T-helper 17 cell (primary cell): ENCODE data around the gene NCOA7. TPM values are rescaled to one million over a fixed set of nuclear protein-coding genes. Genes with fewer than 3 reads are reported as not detected.
A peak's percentile ranks its signal among the peaks of the same experiment; 100 is the strongest.
"Not testable (repeated sequence)": the region's sequence is repeated elsewhere in the genome, so short reads cannot be mapped to it uniquely, and the experiment has no call there.

ENCODE experiments used
- ATAC-seq: fragments of 150-1000 bp; cut with Tn5 transposase; 2 replicates; pipeline ENCODE4 v1.10.0; 2021; ENCODE audit warnings: mild to moderate bottlenecking, moderate library complexity
- DNase-seq, 3 donors: peaks; one replicate each; pipeline versions ENCODE4 v3.0.0 to v3.0.0-alpha.2; 2020 to 2021
- H3K9me3 ChIP-seq: one replicate; pipeline ENCODE4 v1.7.0; 2013; ENCODE audit warnings: low read length, mild to moderate bottlenecking; ENCODE audit not compliant: control insufficient read depth, poor library complexity, severe bottlenecking
- H3K27ac Mint-ChIP-seq: one replicate; pipeline ENCODE4 v1.8.0; 2022; ENCODE audit warnings: mild to moderate bottlenecking, moderate library complexity, mixed read lengths
- H3K27me3 Mint-ChIP-seq: one replicate; pipeline ENCODE4 v1.8.0; 2022; ENCODE audit warnings: mixed read lengths
- H3K36me3 Mint-ChIP-seq: one replicate; pipeline ENCODE4 v1.8.0; 2022; ENCODE audit warnings: low read depth, mixed read lengths
- H3K4me1 Mint-ChIP-seq: one replicate; pipeline ENCODE4 v1.8.0; 2022; ENCODE audit warnings: mild to moderate bottlenecking, mixed read lengths
- H3K4me3 Mint-ChIP-seq: one replicate; pipeline ENCODE4 v1.8.0; 2022; ENCODE audit warnings: mild to moderate bottlenecking, moderate library complexity, mixed read lengths
- total RNA-seq, 4 donors: library from RNA in 2 of 4; stranded (reverse) in 2 of 4; gene quantifications; one replicate each; pipeline ENCODE4 v1.2.3 and lab custom pipeline; 2022 to 2026

The NCOA7 gene
- total RNA-seq, 2 donors from 2014 or later = 49.5 to 62.4 TPM

DNA sequence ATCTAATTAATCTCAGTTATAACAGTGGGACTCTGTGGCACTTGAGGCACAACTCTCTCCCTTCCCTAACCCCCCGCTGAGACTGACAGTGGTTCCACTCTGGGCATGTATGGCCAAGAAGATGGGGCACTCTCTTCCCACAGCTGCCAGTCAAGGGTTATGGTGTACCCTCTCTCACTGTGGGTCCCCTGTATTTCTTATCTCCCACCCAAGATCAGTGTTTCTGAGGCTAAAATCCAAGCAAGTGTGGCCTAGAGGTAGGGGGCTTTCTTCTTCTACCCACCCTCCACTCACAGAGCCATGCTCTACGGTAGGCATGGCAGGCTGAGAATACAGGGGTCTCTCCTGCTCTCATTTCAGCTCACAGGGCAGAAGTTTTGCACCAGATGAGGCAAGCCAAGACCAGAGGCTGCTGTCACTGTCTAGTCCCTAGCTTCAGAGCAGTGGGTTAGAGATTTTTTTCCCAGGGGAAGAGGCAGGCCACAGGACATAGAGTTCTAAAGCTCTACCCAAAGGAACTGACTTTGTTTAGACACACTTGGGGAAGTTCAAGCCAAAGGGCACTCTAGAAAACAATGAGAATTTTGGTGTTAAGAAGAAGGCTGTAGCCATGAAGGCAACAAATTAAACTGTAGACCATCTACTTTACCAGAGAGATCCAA lies 134.1 kb downstream of the NCOA7 start:
- H3K9me3 ChIP-seq = no peaks in the 10 kb centered on the region
- Mint-ChIP-seq H3K4me1 (peaks cover 4% of the 10 kb centered on the region), H3K27ac (peak overlapping the region; percentile 83), H3K4me3 (no peak overlapping the region), H3K27me3 (no peaks in the 10 kb centered on the region), H3K36me3 (peaks cover 8% of the 10 kb centered on the region)
- ATAC-seq (no peak), DNase-seq (no peak)

- Mint-ChIP-seq H3K4me3 (no peak overlapping the region), H3K4me1 (peaks cover 2% of the 10 kb centered on the region), H3K27ac (no peak overlapping the region), H3K27me3 (no peaks in the 10 kb centered on the region), H3K36me3 (peaks cover 12% of the 10 kb centered on the region)
- H3K9me3 ChIP-seq = no peaks in the 10 kb centered on the region
- DNase-seq = no peak
- no peak for ATAC-seq
These were observed 136.0 kb downstream of the NCOA7 start for GRCh38 chr6:125926711-125927110.

GRCh38 chr6:125927761-125928160 lies 137.0 kb downstream of the NCOA7 start:
- H3K27me3 Mint-ChIP-seq = no peaks in the 10 kb centered on the region
- peaks cover 12% of the 10 kb centered on the region for H3K36me3 Mint-ChIP-seq
- H3K9me3 ChIP-seq = no peaks in the 10 kb centered on the region
- no peak for ATAC-seq
- no peak overlapping the region for H3K4me3 Mint-ChIP-seq
- peaks cover 3% of the 10 kb centered on the region for H3K4me1 Mint-ChIP-seq
- no peak overlapping the region for H3K27ac Mint-ChIP-seq
- no peak for DNase-seq

DNA sequence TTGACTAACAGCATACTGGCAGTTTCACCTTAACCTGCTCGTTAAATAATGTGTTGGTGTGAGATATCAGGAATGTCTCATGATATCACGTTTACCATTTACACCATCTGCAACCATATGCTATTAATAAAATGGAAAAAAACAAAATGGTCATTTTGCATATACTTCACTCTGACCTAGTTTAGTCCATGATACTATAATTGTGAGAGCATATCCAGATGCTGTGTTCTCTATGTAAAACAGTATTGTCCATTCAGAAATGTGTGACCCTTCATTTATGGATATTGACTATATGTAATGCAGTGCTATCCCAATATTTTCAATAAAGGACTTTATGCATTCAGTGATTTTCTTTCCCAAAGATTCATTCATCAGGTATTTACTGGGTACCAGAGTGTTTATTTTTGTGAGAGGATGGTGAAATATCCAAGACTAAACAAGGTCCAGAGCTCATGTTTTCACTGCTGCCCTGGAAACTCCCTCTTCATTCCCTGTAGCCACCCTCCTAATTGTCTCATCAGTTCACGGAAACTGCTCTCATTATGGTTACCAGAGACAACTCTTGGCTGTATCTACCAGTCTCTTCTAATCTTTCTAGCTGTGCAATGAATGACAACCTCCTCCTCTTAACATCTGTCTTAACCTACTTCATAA lies 140.1 kb downstream of the NCOA7 start:
- Mint-ChIP-seq H3K27me3 (no peaks in the 10 kb centered on the region), H3K4me3 (no peak overlapping the region), H3K27ac (no peak overlapping the region), H3K4me1 (peaks cover 3% of the 10 kb centered on the region), H3K36me3 (peaks cover 8% of the 10 kb centered on the region)
- DNase-seq = no peak
- no peaks in the 10 kb centered on the region for H3K9me3 ChIP-seq
- ATAC-seq = no peak

GRCh38 chr6:125931733-125932450 lies 141.1 kb downstream of the NCOA7 start:
- Mint-ChIP-seq H3K36me3 (peaks cover 8% of the 10 kb centered on the region), H3K4me3 (no peak overlapping the region)
- ATAC-seq = peak; percentile 41

DNA sequence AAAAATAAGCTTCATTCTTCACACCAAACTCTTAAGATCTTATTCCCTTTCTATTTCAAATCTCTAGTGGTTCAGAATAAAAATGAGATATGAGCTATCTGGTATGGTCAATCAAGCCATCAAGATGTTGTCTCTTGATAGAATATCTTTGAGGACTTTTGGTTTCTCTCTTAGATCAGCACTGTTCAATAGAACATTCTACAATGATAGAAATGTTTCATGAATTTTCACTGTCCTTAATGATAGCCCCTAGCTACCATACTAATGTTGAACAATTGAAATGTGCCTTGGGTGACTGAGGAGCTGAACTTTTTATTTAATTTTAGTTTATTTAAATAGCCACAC lies 141.7 kb downstream of the NCOA7 start:
- peaks cover 8% of the 10 kb centered on the region for H3K36me3 Mint-ChIP-seq
- peaks cover 3% of the 10 kb centered on the region for H3K4me1 Mint-ChIP-seq
- peak overlapping the region; percentile 3 for H3K27ac Mint-ChIP-seq
- ATAC-seq = no peak
- H3K27me3 Mint-ChIP-seq = no peaks in the 10 kb centered on the region
- no peak for DNase-seq
- H3K4me3 Mint-ChIP-seq = no peak overlapping the region
- H3K9me3 ChIP-seq = no peaks in the 10 kb centered on the region

More at GRCh38 chr6:125931733-125932450, 141.1 kb downstream of the NCOA7 start:
- H3K9me3 ChIP-seq = no peaks in the 10 kb centered on the region
- DNase-seq = no peak
- Mint-ChIP-seq H3K27ac (peak overlapping the region; percentile 48), H3K4me1 (peaks cover 3% of the 10 kb centered on the region), H3K27me3 (no peaks in the 10 kb centered on the region)

DNA sequence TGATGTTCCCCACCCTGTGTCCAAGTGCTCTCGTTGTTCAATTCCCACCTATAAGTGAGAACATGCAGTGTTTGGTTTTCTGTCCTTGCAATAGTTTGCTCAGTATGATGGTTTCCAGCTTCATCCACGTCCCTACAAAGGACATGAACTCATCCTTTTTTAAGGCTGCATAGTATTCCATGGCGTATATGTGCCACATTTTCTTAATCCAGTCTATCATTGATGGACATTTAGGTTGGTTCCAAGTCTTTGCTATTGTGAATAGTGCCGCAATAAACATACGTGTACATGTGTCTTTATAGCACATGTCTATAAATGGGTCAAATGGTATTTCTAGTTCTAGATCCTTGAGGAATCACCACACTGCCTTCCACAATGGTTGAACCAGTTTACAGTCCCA lies 144.8 kb downstream of the NCOA7 start:
- not testable (repeated sequence) for H3K4me3 Mint-ChIP-seq, DNase-seq, H3K36me3 Mint-ChIP-seq, H3K9me3 ChIP-seq, H3K27ac Mint-ChIP-seq, ATAC-seq, H3K4me1 Mint-ChIP-seq
- H3K27me3 Mint-ChIP-seq = peaks cover 15% of the 10 kb centered on the region

GRCh38 chr6:125939026-125939425 lies 148.3 kb downstream of the NCOA7 start:
- Mint-ChIP-seq H3K36me3 (peaks cover 4% of the 10 kb centered on the region), H3K4me3 (no peak overlapping the region), H3K4me1 (peaks cover 7% of the 10 kb centered on the region), H3K27ac (no peak overlapping the region), H3K27me3 (peaks cover 36% of the 10 kb centered on the region)
- ATAC-seq (no peak), DNase-seq (no peak)
- H3K9me3 ChIP-seq = no peaks in the 10 kb centered on the region

DNA sequence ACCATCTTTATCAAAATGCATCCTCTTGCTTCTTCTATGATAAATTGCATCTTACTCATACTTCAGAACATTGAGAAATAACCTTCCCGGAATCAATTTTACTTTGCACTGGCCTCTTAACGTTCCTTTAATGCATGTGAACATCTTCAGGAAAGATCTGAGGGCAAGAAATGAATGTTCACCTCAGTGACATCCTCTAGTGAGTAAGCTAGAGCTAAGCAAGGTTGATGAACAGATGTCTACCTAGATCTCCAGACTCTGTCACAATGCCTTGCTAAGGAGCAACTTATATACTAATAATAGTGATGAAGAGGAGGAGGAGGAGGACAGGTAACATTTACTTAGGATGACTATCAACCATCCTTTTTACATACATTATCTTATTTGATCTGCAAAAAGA lies 149.0 kb downstream of the NCOA7 start:
- DNase-seq = no peak
- Mint-ChIP-seq H3K27ac (no peak overlapping the region), H3K27me3 (peaks cover 36% of the 10 kb centered on the region), H3K4me3 (no peak overlapping the region), H3K4me1 (peaks cover 7% of the 10 kb centered on the region), H3K36me3 (peaks cover 4% of the 10 kb centered on the region)
- no peak for ATAC-seq
- no peaks in the 10 kb centered on the region for H3K9me3 ChIP-seq

GRCh38 chr6:125940247-125941041 lies 149.7 kb downstream of the NCOA7 start:
- H3K27ac Mint-ChIP-seq = no peak overlapping the region

DNA sequence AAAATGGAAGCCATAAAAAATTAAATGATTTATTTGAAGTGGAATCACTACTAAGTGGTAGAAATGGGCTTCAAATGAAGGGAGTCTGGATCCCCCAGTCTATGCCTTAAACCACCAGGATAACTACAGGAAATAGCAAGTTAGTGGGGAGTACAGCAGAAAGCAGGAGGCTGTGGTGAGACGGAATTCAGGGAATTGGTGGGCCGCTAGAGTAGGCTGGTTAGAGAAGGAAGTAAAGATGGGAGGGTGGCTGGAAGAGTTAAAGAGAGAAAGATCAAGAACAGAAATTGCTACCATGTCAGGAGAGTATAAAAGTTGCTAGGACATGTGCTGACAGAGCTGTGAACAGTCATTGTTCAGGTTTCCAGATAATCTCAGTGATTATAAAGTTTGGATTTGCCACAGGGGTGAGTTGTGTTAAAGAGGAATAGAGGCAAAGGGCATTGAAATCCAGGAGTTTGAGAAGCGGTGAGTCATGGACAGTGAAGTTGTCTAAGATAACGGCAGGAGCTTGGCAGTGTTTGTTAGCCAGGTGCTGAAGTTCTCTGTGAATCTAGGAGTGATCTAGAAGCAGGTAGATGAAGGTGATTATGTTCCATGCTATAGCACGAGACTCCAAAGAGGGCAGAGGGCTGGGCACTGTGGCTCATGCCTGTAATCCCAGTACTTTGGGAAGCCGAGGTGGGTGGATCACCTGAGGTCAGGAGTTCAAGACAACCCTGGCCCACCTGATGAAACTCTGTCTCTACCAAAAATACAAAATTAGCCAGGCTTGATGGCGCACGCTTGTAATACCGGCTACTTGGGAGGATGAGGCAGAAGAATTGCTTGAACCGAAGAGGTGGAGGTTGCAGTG lies 152.1 kb downstream of the NCOA7 start:
- no peaks in the 10 kb centered on the region for H3K9me3 ChIP-seq
- DNase-seq (no peak), ATAC-seq (no peak)
- Mint-ChIP-seq H3K4me1 (peaks cover 11% of the 10 kb centered on the region), H3K4me3 (no peak overlapping the region), H3K36me3 (peaks cover 4% of the 10 kb centered on the region), H3K27ac (no peak overlapping the region), H3K27me3 (peaks cover 36% of the 10 kb centered on the region)

More at GRCh38 chr6:125940247-125941041, 149.7 kb downstream of the NCOA7 start:
- H3K36me3 Mint-ChIP-seq = peaks cover 4% of the 10 kb centered on the region
- DNase-seq (no peak), ATAC-seq (no peak)
- H3K4me1 Mint-ChIP-seq = peaks cover 7% of the 10 kb centered on the region
- H3K27me3 Mint-ChIP-seq = peaks cover 36% of the 10 kb centered on the region
- no peak overlapping the region for H3K4me3 Mint-ChIP-seq
- H3K9me3 ChIP-seq = no peaks in the 10 kb centered on the region
